ENCODE data around the gene CKAP4. TPM values are rescaled to one million over a fixed set of nuclear protein-coding genes. Genes with fewer than 3 reads are reported as not detected.

Gene CKAP4
- total and polyA plus RNA-seq, 2 of the 13 experiments (the other 11 are each of a cell fraction or from before 2014, with no cell fraction given), result 39.2 to 70.2 TPM

DNA sequence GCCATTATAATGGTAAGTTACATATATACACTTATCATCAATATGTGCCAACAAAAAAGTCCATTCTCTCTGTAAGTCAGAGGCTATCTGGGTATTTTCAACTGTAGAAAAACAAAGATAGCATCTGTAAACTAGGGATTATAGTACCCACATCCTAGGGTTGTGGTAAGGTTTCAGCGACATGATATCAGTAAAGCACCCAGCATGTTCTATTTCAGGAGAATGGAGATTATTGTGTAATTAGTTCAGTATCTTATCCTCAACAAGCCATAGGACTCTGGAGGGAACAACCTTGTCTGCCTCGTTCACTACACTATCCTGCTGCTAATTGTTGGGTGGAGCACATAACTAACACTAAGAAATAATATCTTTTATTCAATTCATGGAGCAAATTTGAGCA is 19.7 kb upstream of the CKAP4 start:
- H4K20me1 ChIP-seq (ENCODE audit: insufficient read depth, low read length), result no peaks in the 10 kb centered on the region
- in situ Hi-C loops (cut with HindIII; ENCODE audit: extremely low pct_ligation_motif_present, low pct_unique_long_range_greater_than_20kb) (no loop called here), intact Hi-C loops (cut with micrococcal nuclease; ENCODE audit: unreplicated experiment) (no loop called here)
- ChIA-PET POLR2A (no interaction called here), CTCF (ENCODE audit: low intra/inter-chr PET ratio, low total read pairs) (no interaction called here)
- H3K9me3 ChIP-seq (ENCODE audit: low read length), result no peaks in the 10 kb centered on the region
- H3K27ac ChIP-seq (ENCODE audit: extremely low read length, insufficient read depth, low read length), result no peak overlapping the region
- H3K4me2 ChIP-seq (ENCODE audit: low read depth, low read length), result no peak overlapping the region
- peaks cover 16% of the 10 kb centered on the region for H3K4me1 ChIP-seq (ENCODE audit: insufficient read depth, low read length)
- no TSS peak for BruUV-seq (replicated peaks)
- ATAC-seq (no peak), FAIRE-seq (no peak), DNase-seq (ENCODE audit: low spot score) (no peak)
- TF ChIP-seq, protein P1, sequence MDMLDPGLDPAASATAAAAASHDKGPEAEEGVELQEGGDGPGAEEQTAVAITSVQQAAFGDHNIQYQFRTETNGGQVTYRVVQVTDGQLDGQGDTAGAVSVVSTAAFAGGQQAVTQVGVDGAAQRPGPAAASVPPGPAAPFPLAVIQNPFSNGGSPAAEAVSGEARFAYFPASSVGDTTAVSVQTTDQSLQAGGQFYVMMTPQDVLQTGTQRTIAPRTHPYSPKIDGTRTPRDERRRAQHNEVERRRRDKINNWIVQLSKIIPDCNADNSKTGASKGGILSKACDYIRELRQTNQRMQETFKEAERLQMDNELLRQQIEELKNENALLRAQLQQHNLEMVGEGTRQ (IDR thresholded peaks at IDR 0.05; ENCODE audit: low read depth, low read length), result no peak
- TF ChIP-seq, protein P1 (CRISPR knock-in tag; IDR thresholded peaks at IDR 0.05; ENCODE audit: borderline replicate concordance), result no peak
- H3K4me3 ChIP-seq (replicated peaks in 1 of 3; ENCODE audit: insufficient read depth in 1 of 3, low read depth in 2 of 3, low read length in 3 of 3), result no peak overlapping the region
- 8% methylated on average over 2 of the region's 2 CpGs for WGBS (ENCODE audit: low lambda C conversion rate)
- H2AFZ ChIP-seq (ENCODE audit: low read length), result no peak overlapping the region
- no peaks in the 10 kb centered on the region for H3K36me3 ChIP-seq (replicated peaks in 1 of 2; ENCODE audit: control insufficient read depth in 1 of 2, insufficient read depth in 2 of 2, low read length in 2 of 2)
- no peaks in the 10 kb centered on the region for H3K79me2 ChIP-seq (ENCODE audit: insufficient read depth, low read length)
- peaks cover 0 to 2% of the 10 kb centered on the region in 2 experiments; a peak in 1 of 5 replicates for H3K27me3 ChIP-seq (ENCODE audit: control insufficient read depth in 1 of 2, insufficient read depth in 2 of 2, low read length in 2 of 2)
- H3K9ac ChIP-seq (ENCODE audit: insufficient read depth, low read depth, low read length), result no peak overlapping the region

GRCh38 chr12:106265116-106265515 is 17.3 kb upstream of the CKAP4 start:
- 55% methylated on average over 1 of the region's 1 CpG for WGBS (ENCODE audit: low lambda C conversion rate)
- DNase-seq (ENCODE audit: low spot score) (no peak), ATAC-seq (no peak), FAIRE-seq (no peak)
- Histone ChIP-seq H3K36me3 (replicated peaks in 1 of 2; ENCODE audit: control insufficient read depth in 1 of 2, insufficient read depth in 2 of 2, low read length in 2 of 2) (no peaks in the 10 kb centered on the region), H3K4me1 (ENCODE audit: insufficient read depth, low read length) (no peaks in the 10 kb centered on the region), H3K27me3 (ENCODE audit: control insufficient read depth in 1 of 2, insufficient read depth in 2 of 2, low read length in 2 of 2) (no peaks in the 10 kb centered on the region; a peak in 1 of 5 replicates), H2AFZ (ENCODE audit: low read length) (no peak overlapping the region), H3K27ac (ENCODE audit: extremely low read length, insufficient read depth, low read length) (no peak overlapping the region), H3K4me3 (replicated peaks in 1 of 3; ENCODE audit: insufficient read depth in 1 of 3, low read depth in 2 of 3, low read length in 3 of 3) (no peak overlapping the region), H3K79me2 (ENCODE audit: insufficient read depth, low read length) (no peaks in the 10 kb centered on the region), H3K9ac (ENCODE audit: insufficient read depth, low read depth, low read length) (no peak overlapping the region), H3K4me2 (ENCODE audit: low read depth, low read length) (no peak overlapping the region), H3K9me3 (ENCODE audit: low read length) (no peaks in the 10 kb centered on the region), H4K20me1 (ENCODE audit: insufficient read depth, low read length) (no peaks in the 10 kb centered on the region)
- in situ Hi-C loops (cut with HindIII; ENCODE audit: extremely low pct_ligation_motif_present, low pct_unique_long_range_greater_than_20kb), result no loop called here
- ChIA-PET CTCF (ENCODE audit: low intra/inter-chr PET ratio, low total read pairs) (no interaction called here), POLR2A (interaction anchor here (0.6 kb wide), 1 partner anchor 9 kb away, joined by 3 read pairs; no protein-coding TSS in a partner anchor)
- no TSS peak for BruUV-seq (replicated peaks)
- intact Hi-C loops (cut with micrococcal nuclease; ENCODE audit: unreplicated experiment), result no loop called here
- TF ChIP-seq KDM1A (CRISPR knock-in tag; IDR thresholded peaks at IDR 0.05), result no peak
- TF ChIP-seq ATAD3A (CRISPR knock-in tag; IDR thresholded peaks at IDR 0.05), result no peak
- no peak for TF ChIP-seq AGO2 (optimal IDR thresholded peaks at IDR 0.05; ENCODE audit: low read depth, low read length)
- TF ChIP-seq PITX1 (CRISPR knock-in tag; IDR thresholded peaks at IDR 0.05), result no peak
- no peak for TF ChIP-seq ZBTB38 (CRISPR knock-in tag; IDR thresholded peaks at IDR 0.05)
- no peak for TF ChIP-seq IKZF1 (IDR thresholded peaks at IDR 0.05)
- TF ChIP-seq ZEB1 (IDR thresholded peaks at IDR 0.05; ENCODE audit: insufficient replicate concordance, low read depth), result no peak
- TF ChIP-seq ZSCAN22 (CRISPR knock-in tag; IDR thresholded peaks at IDR 0.05), result no peak
- TF ChIP-seq ZNF652 (CRISPR knock-in tag; IDR thresholded peaks at IDR 0.05; ENCODE audit: borderline replicate concordance, low read depth), result no peak
- TF ChIP-seq NONO (IDR thresholded peaks at IDR 0.05), result no peak
- TF ChIP-seq NONO (CRISPR knock-in tag; conservative IDR thresholded peaks at IDR 0.05), result no peak
- no peak for TF ChIP-seq ZNF468 (CRISPR knock-in tag; IDR thresholded peaks at IDR 0.05)

Data from HepG2 (cell line).